Activated T-cell treated with anti-CD3 and anti-CD28 coated beads for 48 hours (primary cell): ENCODE measurements around the gene ITPR3.

ENCODE experiments used
- DNase-seq: peaks from one replicate; pipeline ENCODE4 v3.0.0-alpha.2; 2020; ENCODE audit warnings: low read depth

ITPR3 gene

GRCh38 chr6:33737267-33738026 is 116.3 kb downstream of the ITPR3 start:
- no peak for DNase-seq

GRCh38 chr6:33738153-33738552 is 117.0 kb downstream of the ITPR3 start:
- no peak for DNase-seq

GRCh38 chr6:33738879-33739278 is 117.8 kb downstream of the ITPR3 start:
- DNase-seq, result no peak

- no peak for DNase-seq
Observed at GRCh38 chr6:33739571-33739970, 118.4 kb downstream of the ITPR3 start.

- no peak for DNase-seq
Observed at GRCh38 chr6:33740204-33740608, 119.1 kb downstream of the ITPR3 start.

- DNase-seq, result no peak
Observed at GRCh38 chr6:33740794-33741193, 119.7 kb downstream of the ITPR3 start.

GRCh38 chr6:33742092-33742491 is 121.0 kb downstream of the ITPR3 start:
- DNase-seq, result no peak

GRCh38 chr6:33742837-33743236 is 121.7 kb downstream of the ITPR3 start:
- DNase-seq, result no peak

- DNase-seq, result peak; percentile 65
Observed at GRCh38 chr6:33744001-33744848, 123.1 kb downstream of the ITPR3 start.

- DNase-seq, result no peak
Observed at GRCh38 chr6:33744895-33745546, 123.9 kb downstream of the ITPR3 start.

- DNase-seq, result no peak
Observed at GRCh38 chr6:33745548-33745947, 124.4 kb downstream of the ITPR3 start.
